Endothelial cell of umbilical vein (primary cell): ENCODE measurements around the gene PRKAR1B. TPM values are rescaled to one million over a fixed set of nuclear protein-coding genes. Genes with fewer than 3 reads are reported as not detected.

Experiments
- BruUV-seq: library from RNA; stranded (reverse); fragments of 400-500 nt; replicated peaks from 2 replicates; lab custom pipeline; 2021; lab: Mats Ljungman, UMichigan
- CTCF ChIA-PET: fragments of 300-600, 350-600 bp; sonication (Branson Sonifier 250); formaldehyde crosslinking; loops from one replicate; lab custom pipeline; 2021; ENCODE audit warnings: antibody characterized with exemption, inconsistent platforms; lab: Charles Lee
- POLR2A ChIA-PET: fragments of 300-600, 350-600 bp; sonication (Branson Sonifier 250); formaldehyde crosslinking; loops from one replicate; lab custom pipeline; 2021; ENCODE audit warnings: antibody characterized with exemption, inconsistent platforms; lab: Charles Lee
- DNase-seq: peaks from one replicate; pipeline ENCODE4 v3.0.0-alpha.2; 2011; ENCODE audit warnings: low read depth, low spot score
- FAIRE-seq: peaks from 2 replicates; lab custom pipeline; 2011; peaks lifted over from hg19 to GRCh38; lab: Jason Lieb, UNC
- H2AFZ ChIP-seq: 2 replicates; pipeline ENCODE4 v1.6.0; 2012; ENCODE audit warnings: low read depth, low read length, control low read depth, inconsistent platforms
- H3K27ac ChIP-seq: 2 replicates; pipeline ENCODE4 v1.5.1; 2011; ENCODE audit warnings: low read depth, mild to moderate bottlenecking, control low read depth, low read length, moderate library complexity; ENCODE audit not compliant: insufficient read depth
- H3K27me3 ChIP-seq, 2 experiments: 2 replicates each; pipeline versions ENCODE4 v1.6.0 to v1.6.1; 2011; ENCODE audit warnings: low read length in 2 of 2, mixed read lengths in 1 of 2; ENCODE audit not compliant: control insufficient read depth in 2 of 2, insufficient read depth in 2 of 2
- H3K36me3 ChIP-seq, 2 experiments: 2 replicates in 1 of 2; 3 replicates in 1 of 2; pipeline ENCODE4 v1.5.1; 2011; ENCODE audit warnings: low read length in 2 of 2, mild to moderate bottlenecking in 1 of 2, moderate library complexity in 1 of 2; ENCODE audit not compliant: control insufficient read depth in 2 of 2, insufficient read depth in 2 of 2; ENCODE audit errors: extremely low read depth in 1 of 2
- H3K4me1 ChIP-seq: 3 replicates; pipeline ENCODE4 v1.5.1; 2011; ENCODE audit warnings: mild to moderate bottlenecking, low read length; ENCODE audit not compliant: control insufficient read depth, insufficient read depth; ENCODE audit errors: extremely low read depth
- H3K4me2 ChIP-seq: 2 replicates; pipeline ENCODE4 v1.6.1; 2011; ENCODE audit warnings: low read length, control low read depth, mixed read lengths; ENCODE audit not compliant: insufficient read depth
- H3K4me3 ChIP-seq, 3 experiments: fragments of 200-600 bp in 1 of 3; sonication (generic), shearing (Covaris generic) in 1 of 3; replicated peaks in 1 of 3; 2 replicates each; pipeline ENCODE4 v1.5.1; 2011 to 2016; ENCODE audit warnings: control low read depth in 3 of 3, low read length in 3 of 3, mild to moderate bottlenecking in 2 of 3, inconsistent platforms in 1 of 3, low read depth in 1 of 3, moderate library complexity in 1 of 3; ENCODE audit not compliant: insufficient read depth in 1 of 3
- H3K79me2 ChIP-seq: 2 replicates; pipeline ENCODE4 v1.6.0; 2012; ENCODE audit warnings: low read length, inconsistent platforms; ENCODE audit not compliant: control insufficient read depth, insufficient read depth
- H3K9ac ChIP-seq: replicated peaks from 2 replicates; pipeline ENCODE3; 2011; ENCODE audit warnings: low read length, control low read depth; ENCODE audit not compliant: insufficient read depth; ENCODE audit errors: extremely low read depth
- H3K9me1 ChIP-seq: replicated peaks from 3 replicates; pipeline ENCODE4 v1.6.0; 2011; ENCODE audit warnings: mild to moderate bottlenecking, low read length; ENCODE audit not compliant: control insufficient read depth, insufficient read depth; ENCODE audit errors: extremely low read depth
- H3K9me3 ChIP-seq: replicated peaks from 2 replicates; pipeline ENCODE4 v1.5.1; 2012; ENCODE audit warnings: low read length, inconsistent platforms; ENCODE audit not compliant: control insufficient read depth, insufficient read depth
- H4K20me1 ChIP-seq: replicated peaks from 2 replicates; pipeline ENCODE3; 2011; ENCODE audit warnings: mild to moderate bottlenecking, low read length; ENCODE audit not compliant: control insufficient read depth, insufficient read depth; ENCODE audit errors: extremely low read depth
- EZH2 ChIP-seq: IDR thresholded peaks from 2 replicates; pipeline ENCODE4 v1.6.1; 2012; ENCODE audit warnings: borderline replicate concordance, low read depth, mild to moderate bottlenecking, moderate library complexity, low read length, inconsistent platforms; ENCODE audit not compliant: severe bottlenecking
- FOS ChIP-seq: IDR thresholded peaks from 2 replicates; pipeline ENCODE4 v1.6.1; 2011; ENCODE audit warnings: mild to moderate bottlenecking, low read length, moderate library complexity, borderline replicate concordance; ENCODE audit not compliant: insufficient read depth
- GATA2 ChIP-seq: IDR thresholded peaks from 2 replicates; pipeline ENCODE4 v1.7.0; 2011; ENCODE audit warnings: low read depth, mild to moderate bottlenecking, moderate library complexity, mixed read lengths, low read length; ENCODE audit not compliant: insufficient read length, insufficient read depth
- JUN ChIP-seq: IDR thresholded peaks from 2 replicates; pipeline ENCODE4 v1.6.1; 2011; ENCODE audit warnings: borderline replicate concordance, low read depth; ENCODE audit not compliant: insufficient read length, insufficient read depth
- POLR2AphosphoS5 ChIP-seq: IDR thresholded peaks from 2 replicates; pipeline ENCODE4 v1.6.1; 2012; ENCODE audit warnings: low read depth, mild to moderate bottlenecking, control low read depth, low read length, moderate library complexity; ENCODE audit not compliant: insufficient read depth
- dilution Hi-C: fragments of 300-500 bp; cut with MboI; formaldehyde crosslinking; loops from one replicate; pipeline ENCODE4 v1.15.0; 2019; ENCODE audit warnings: low sequenced_read_pairs; ENCODE audit not compliant: extremely low pct_ligation_motif_present
- intact Hi-C: fragments of 100-400 bp; cut with micrococcal nuclease; formaldehyde crosslinking; loops from one replicate; pipeline ENCODE4 v1.10.0; 2022
- polyA plus RNA-seq, 4 experiments: library from polyadenylated mRNA; depleted of rRNA in 3 of 4; stranded (reverse) in 3 of 4; unstranded in 1 of 4; fragments of >200 nt; gene quantifications; 2 replicates each; pipeline versions ENCODE4 v1.2.1 to v1.2.3, GENCODE V29; 2011 to 2012; ENCODE audit warnings: missing spikeins in 1 of 4
- total RNA-seq: library from RNA; stranded (reverse); gene quantifications from 2 replicates; pipeline ENCODE4 v1.2.3, GENCODE V29; 2021
- TF ChIP-seq, protein P1 (sequence below), 2 donors: IDR thresholded peaks; 1 replicate in 1 of 2; 2 replicates in 1 of 2; pipeline ENCODE4 v1.5.1; 2011; ENCODE audit warnings: low read length in 2 of 2, mild to moderate bottlenecking in 2 of 2, moderate library complexity in 2 of 2, control low read depth in 1 of 2, inconsistent platforms in 1 of 2, low read depth in 1 of 2; ENCODE audit not compliant: insufficient read depth in 1 of 2; ENCODE audit errors: extremely low read depth in 1 of 2

The PRKAR1B gene
- total and polyA plus RNA-seq, 2 donors (not counting 3 experiments of a cell fraction or from before 2014, with no cell fraction given) = 15.4 to 29.2 TPM

GRCh38 chr7:734808-735207 lies 7.7 kb upstream of the PRKAR1B start:
- no peaks in the 10 kb centered on the region for H3K4me1 ChIP-seq
- H3K9ac ChIP-seq = no peak overlapping the region
- no TSS peak for BruUV-seq
- dilution Hi-C loops = no loop called here
- H3K9me3 ChIP-seq = peaks cover 4% of the 10 kb centered on the region
- ChIA-PET CTCF (no interaction called here), POLR2A (no interaction called here)
- H3K79me2 ChIP-seq = peaks cover 79% of the 10 kb centered on the region
- H3K27me3 ChIP-seq = no peaks in the 10 kb centered on the region
- FAIRE-seq (no peak), DNase-seq (no peak)
- no peak for TF ChIP-seq GATA2
- TF ChIP-seq, protein P1, sequence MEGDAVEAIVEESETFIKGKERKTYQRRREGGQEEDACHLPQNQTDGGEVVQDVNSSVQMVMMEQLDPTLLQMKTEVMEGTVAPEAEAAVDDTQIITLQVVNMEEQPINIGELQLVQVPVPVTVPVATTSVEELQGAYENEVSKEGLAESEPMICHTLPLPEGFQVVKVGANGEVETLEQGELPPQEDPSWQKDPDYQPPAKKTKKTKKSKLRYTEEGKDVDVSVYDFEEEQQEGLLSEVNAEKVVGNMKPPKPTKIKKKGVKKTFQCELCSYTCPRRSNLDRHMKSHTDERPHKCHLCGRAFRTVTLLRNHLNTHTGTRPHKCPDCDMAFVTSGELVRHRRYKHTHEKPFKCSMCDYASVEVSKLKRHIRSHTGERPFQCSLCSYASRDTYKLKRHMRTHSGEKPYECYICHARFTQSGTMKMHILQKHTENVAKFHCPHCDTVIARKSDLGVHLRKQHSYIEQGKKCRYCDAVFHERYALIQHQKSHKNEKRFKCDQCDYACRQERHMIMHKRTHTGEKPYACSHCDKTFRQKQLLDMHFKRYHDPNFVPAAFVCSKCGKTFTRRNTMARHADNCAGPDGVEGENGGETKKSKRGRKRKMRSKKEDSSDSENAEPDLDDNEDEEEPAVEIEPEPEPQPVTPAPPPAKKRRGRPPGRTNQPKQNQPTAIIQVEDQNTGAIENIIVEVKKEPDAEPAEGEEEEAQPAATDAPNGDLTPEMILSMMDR (IDR thresholded peaks at IDR 0.05; ENCODE audit: extremely low read depth in 1 of 2, insufficient read depth in 1 of 2, low read depth in 1 of 2, low read length in 2 of 2) = no peak
- TF ChIP-seq FOS = no peak
- TF ChIP-seq JUN = no peak
- TF ChIP-seq EZH2 = no peak
- no peak for TF ChIP-seq POLR2AphosphoS5
- H3K27ac ChIP-seq = no peak overlapping the region
- H2AFZ ChIP-seq = no peak overlapping the region
- H4K20me1 ChIP-seq = no peaks in the 10 kb centered on the region
- no peak overlapping the region for H3K4me2 ChIP-seq
- peaks cover 0 to 23% of the 10 kb centered on the region in 2 experiments for H3K36me3 ChIP-seq
- intact Hi-C loops = loop anchor here (5.0 kb wide), 1 partner anchor 403 kb away; no protein-coding TSS in a partner anchor
- H3K4me3 ChIP-seq = no peak overlapping the region
- H3K9me1 ChIP-seq = no peaks in the 10 kb centered on the region
